Measurements from ENCODE around the gene F13A1.
"Not testable (repeated sequence)": the region's sequence is repeated elsewhere in the genome, so short reads cannot be mapped to it uniquely, and the experiment has no call there.

F13A1 gene

GRCh38 chr6:6317386-6317785 is 3.1 kb downstream of the F13A1 start:
- DNase-seq: no peak

- DNase-seq: no peak
Measured at GRCh38 chr6:6315660-6316059, 4.8 kb downstream of the F13A1 start.

- no peak for DNase-seq
Measured at GRCh38 chr6:6314596-6314995, 5.9 kb downstream of the F13A1 start.

- no peak for DNase-seq
Measured at GRCh38 chr6:6312901-6313441, 7.5 kb downstream of the F13A1 start.

GRCh38 chr6:6305575-6305974 is 14.9 kb downstream of the F13A1 start:
- DNase-seq: no peak

GRCh38 chr6:6300383-6300782 is 20.1 kb downstream of the F13A1 start:
- DNase-seq: not testable (repeated sequence)

GRCh38 chr6:6293317-6293716 is 27.1 kb downstream of the F13A1 start:
- DNase-seq: no peak

- no peak for DNase-seq
Measured at GRCh38 chr6:6287415-6287814, 33.0 kb downstream of the F13A1 start.

- DNase-seq: no peak
Measured at GRCh38 chr6:6285679-6286078, 34.8 kb downstream of the F13A1 start.

GRCh38 chr6:6284221-6284966 is 36.1 kb downstream of the F13A1 start:
- no peak for DNase-seq

- DNase-seq: no peak
Measured at GRCh38 chr6:6283746-6284145, 36.7 kb downstream of the F13A1 start.

- DNase-seq: no peak
Measured at GRCh38 chr6:6282716-6283115, 37.7 kb downstream of the F13A1 start.

- no peak for DNase-seq
Measured at GRCh38 chr6:6277413-6277812, 43.0 kb downstream of the F13A1 start.

GRCh38 chr6:6270948-6271535 is 49.4 kb downstream of the F13A1 start:
- no peak for DNase-seq

- DNase-seq: no peak
Measured at GRCh38 chr6:6260196-6260722, 60.2 kb downstream of the F13A1 start.

- no peak for DNase-seq
Measured at GRCh38 chr6:6256886-6257285, 63.6 kb downstream of the F13A1 start.

- no peak for DNase-seq
Measured at GRCh38 chr6:6256259-6256658, 64.2 kb downstream of the F13A1 start.

- no peak for DNase-seq
Measured at GRCh38 chr6:6251555-6252280, 68.7 kb downstream of the F13A1 start.

- no peak for DNase-seq
Measured at GRCh38 chr6:6248651-6249050, 71.8 kb downstream of the F13A1 start.

- no peak for DNase-seq
Measured at GRCh38 chr6:6246544-6246943, 73.9 kb downstream of the F13A1 start.

GRCh38 chr6:6244624-6245023 is 75.8 kb downstream of the F13A1 start:
- DNase-seq: no peak

GRCh38 chr6:6243846-6244245 is 76.6 kb downstream of the F13A1 start:
- no peak for DNase-seq
